GM12878 (cell line): Measurements from ENCODE around the gene IQGAP2. TPM values are rescaled to one million over a fixed set of nuclear protein-coding genes. Genes with fewer than 3 reads are reported as not detected.

Experiments
- ATAC-seq: fragments of 200-7000 bp; cut with Tn5 transposase; 3 replicates; pipeline ENCODE4 v1.9.1; 2020; ENCODE audit warnings: mild to moderate bottlenecking, moderate library complexity
- BruUV-seq: library from RNA; stranded (reverse); fragments of 400-500 nt; replicated peaks from 2 replicates; lab custom pipeline; 2021; lab: Mats Ljungman, UMichigan
- CTCF ChIA-PET: fragments of 300-600 bp; sonication (Branson Sonifier 250); formaldehyde crosslinking; extraction: SDS; loops from one replicate; lab custom pipeline; 2021; ENCODE audit warnings: inconsistent platforms; lab: Yijun Ruan, JAX
- POLR2A ChIA-PET: fragments of 350-600 bp; formaldehyde crosslinking; extraction: SDS; loops from one replicate; lab custom pipeline; 2021; ENCODE audit warnings: inconsistent platforms; lab: Charles Lee
- RAD21 ChIA-PET: fragments of 300-600 bp; sonication (Branson Sonifier 250); formaldehyde crosslinking; loops from one replicate; lab custom pipeline; 2023; ENCODE audit warnings: antibody characterized with exemption; ENCODE audit not compliant: unreplicated experiment; lab: Charles Lee
- SMC1A ChIA-PET: fragments of 300-600 bp; sonication (Branson Sonifier 250); formaldehyde crosslinking; loops from one replicate; lab custom pipeline; 2023; ENCODE audit not compliant: unreplicated experiment, uncharacterized antibody; lab: Charles Lee
- DNase-seq: peaks from one replicate; pipeline ENCODE4 v3.0.0-alpha.2; 2011; ENCODE audit warnings: low read depth, low spot score
- FAIRE-seq: peaks from 3 replicates; lab custom pipeline; 2011; peaks lifted over from hg19 to GRCh38; lab: Jason Lieb, UNC
- H2AFZ ChIP-seq: 2 replicates; pipeline ENCODE4 v1.6.0; 2011; ENCODE audit warnings: low read depth, low read length, control low read depth; ENCODE audit not compliant: control insufficient read depth
- H3K27ac ChIP-seq: 2 replicates; pipeline ENCODE4 v1.5.1; 2011; ENCODE audit warnings: control low read depth; ENCODE audit not compliant: control insufficient read depth, insufficient read depth
- H3K27me3 ChIP-seq, 2 experiments: replicated peaks in 1 of 2; 2 replicates each; pipeline versions ENCODE4 v1.6.0 to v1.6.1; 2011; ENCODE audit warnings: low read length in 1 of 2; ENCODE audit not compliant: control insufficient read depth in 2 of 2, insufficient read depth in 2 of 2
- H3K36me3 ChIP-seq, 2 experiments: 2 replicates each; pipeline ENCODE4 v1.5.1; 2011; ENCODE audit warnings: low read length in 1 of 2; ENCODE audit not compliant: control insufficient read depth in 2 of 2, insufficient read depth in 2 of 2
- H3K4me1 ChIP-seq: 2 replicates; pipeline ENCODE4 v1.6.1; 2011; ENCODE audit warnings: mild to moderate bottlenecking, low read length, moderate library complexity, mixed read lengths; ENCODE audit not compliant: control insufficient read depth, insufficient read depth
- H3K4me2 ChIP-seq: 2 replicates; pipeline ENCODE4 v1.6.0; 2011; ENCODE audit warnings: control low read depth; ENCODE audit not compliant: control insufficient read depth, insufficient read depth
- H3K4me3 ChIP-seq: fragments of 200-600 bp; sonication (generic); 2 replicates; pipeline ENCODE4 v1.5.1; 2016
- H3K79me2 ChIP-seq: 2 replicates; pipeline ENCODE4 v1.6.0; 2011; ENCODE audit warnings: low read length; ENCODE audit not compliant: control insufficient read depth, insufficient read depth
- H3K9ac ChIP-seq: 2 replicates; pipeline ENCODE4 v1.8.0; 2011; ENCODE audit warnings: low read length, control low read depth, mixed read lengths; ENCODE audit not compliant: control insufficient read depth, insufficient read depth
- H3K9me3 ChIP-seq: replicated peaks from 3 replicates; pipeline ENCODE4 v1.5.1; 2011; ENCODE audit warnings: mild to moderate bottlenecking, low read length; ENCODE audit not compliant: control insufficient read depth, insufficient read depth
- H4K20me1 ChIP-seq: 2 replicates; pipeline ENCODE4 v1.6.0; 2011; ENCODE audit not compliant: control insufficient read depth, insufficient read depth
- BACH1 ChIP-seq: fragments of 450-650 bp; IDR thresholded peaks from 2 replicates; pipeline ENCODE4 v1.6.1; 2017; ENCODE audit warnings: mild to moderate bottlenecking, borderline replicate concordance
- CHD1 ChIP-seq: IDR thresholded peaks from 2 replicates; pipeline ENCODE4 v1.6.1; 2012; ENCODE audit warnings: low read depth, low read length, improper control_type of control experiment
- DPF2 ChIP-seq: fragments of 450-650 bp; IDR thresholded peaks from 2 replicates; pipeline ENCODE4 v1.6.1; 2017; ENCODE audit warnings: mild to moderate bottlenecking
- EGR1 ChIP-seq, 2 experiments: IDR thresholded peaks; 1 replicate in 1 of 2; 2 replicates in 1 of 2; pipeline ENCODE4 v1.6.1; 2011 to 2012; ENCODE audit warnings: low read depth in 2 of 2, low read length in 2 of 2, borderline replicate concordance in 1 of 2, mild to moderate bottlenecking in 1 of 2, moderate library complexity in 1 of 2
- HCFC1 ChIP-seq: fragments of 150-350 bp; IDR thresholded peaks from 2 replicates; pipeline ENCODE4 v1.6.1; 2014; ENCODE audit warnings: low read length
- IKZF1 ChIP-seq: fragments of 450-650 bp; conservative IDR thresholded peaks from 2 replicates; pipeline ENCODE4 v1.6.1; 2017; ENCODE audit warnings: antibody characterized with exemption, mild to moderate bottlenecking
- KAT2A ChIP-seq: conservative IDR thresholded peaks from 2 replicates; pipeline ENCODE4 v1.6.1; 2011; ENCODE audit warnings: low read depth, low read length; ENCODE audit not compliant: control insufficient read depth
- NFYA ChIP-seq: IDR thresholded peaks from 2 replicates; pipeline ENCODE4 v1.6.1; 2011; ENCODE audit warnings: low read depth, mild to moderate bottlenecking, low read length, improper control_type of control experiment, borderline replicate concordance
- NRF1 ChIP-seq: conservative IDR thresholded peaks from 2 replicates; pipeline ENCODE4 v1.6.1; 2011; ENCODE audit warnings: mild to moderate bottlenecking, low read depth, low read length, improper control_type of control experiment
- POLR2A ChIP-seq: IDR thresholded peaks from 2 replicates; pipeline ENCODE4 v1.6.1; 2011; ENCODE audit warnings: low read depth, mild to moderate bottlenecking, low read length
- RBBP5 ChIP-seq: fragments of 200-600 bp; sonication (generic); conservative IDR thresholded peaks from 2 replicates; pipeline ENCODE4 v1.6.1; 2016
- RUNX3 ChIP-seq: IDR thresholded peaks from 2 replicates; pipeline ENCODE4 v1.6.1; 2012; ENCODE audit warnings: low read length, inconsistent platforms
- SMAD1 ChIP-seq: fragments of 450-650 bp; IDR thresholded peaks from 2 replicates; pipeline ENCODE4 v1.6.1; 2018; ENCODE audit warnings: mild to moderate bottlenecking, low read depth; ENCODE audit not compliant: partially characterized antibody
- ZNF207 ChIP-seq: fragments of 450-650 bp; IDR thresholded peaks from 2 replicates; pipeline ENCODE4 v1.6.1; 2014; ENCODE audit warnings: antibody characterized with exemption, mild to moderate bottlenecking, borderline replicate concordance
- ZZZ3 ChIP-seq: IDR thresholded peaks from 2 replicates; pipeline ENCODE4 v1.6.1; 2011; ENCODE audit warnings: low read depth; ENCODE audit not compliant: control insufficient read depth, insufficient read length
- in situ Hi-C: fragments of 300-500 bp; cut with MboI; formaldehyde crosslinking; loops from 9 replicates; pipeline ENCODE4 v1.14.3; 2018; ENCODE audit warnings: mixed read lengths
- intact Hi-C: fragments of 100-400 bp; cut with micrococcal nuclease; formaldehyde crosslinking; loops from one replicate; pipeline ENCODE4 v1.14.2; 2022; ENCODE audit not compliant: unreplicated experiment
- polyA plus RNA-seq, 11 experiments: library from polyadenylated mRNA; depleted of rRNA in 4 of 11; unstranded in 6 of 11; stranded (reverse) in 5 of 11; fragments of >200 nt; fragmentation: Nextera tagmentation in 4 of 11; fragmentation: Illumina TruSeq in 1 of 11; extraction: Ambion mirVana in 4 of 11; extraction: Trizol in 1 of 11; gene quantifications; 1 replicate in 1 of 11; 2 replicates in 10 of 11; pipeline versions ENCODE4 v1.2.1 to v1.2.3, GENCODE V29; 2011 to 2016; ENCODE audit warnings: inconsistent platforms in 2 of 11, missing spikeins in 2 of 11, low read depth in 1 of 11
- total RNA-seq, 4 experiments: library from RNA; depleted of rRNA in 3 of 4; stranded (reverse); fragments of >200 nt in 3 of 4; fragmentation: Illumina TruSeq in 1 of 4; extraction: Trizol in 1 of 4; gene quantifications; 2 replicates each; pipeline versions ENCODE4 v1.2.1 to v1.2.3, GENCODE V29; 2013 to 2021
- TF ChIP-seq, protein P1 (sequence below): IDR thresholded peaks from 2 replicates; pipeline ENCODE4 v1.6.1; 2012; ENCODE audit warnings: low read length, inconsistent platforms

Gene IQGAP2
- total and polyA plus RNA-seq, 10 of the 15 experiments (the other 5 are each of a cell fraction or from before 2014, with no cell fraction given): 14.5 to 41.4 (median 21.8) TPM

DNA sequence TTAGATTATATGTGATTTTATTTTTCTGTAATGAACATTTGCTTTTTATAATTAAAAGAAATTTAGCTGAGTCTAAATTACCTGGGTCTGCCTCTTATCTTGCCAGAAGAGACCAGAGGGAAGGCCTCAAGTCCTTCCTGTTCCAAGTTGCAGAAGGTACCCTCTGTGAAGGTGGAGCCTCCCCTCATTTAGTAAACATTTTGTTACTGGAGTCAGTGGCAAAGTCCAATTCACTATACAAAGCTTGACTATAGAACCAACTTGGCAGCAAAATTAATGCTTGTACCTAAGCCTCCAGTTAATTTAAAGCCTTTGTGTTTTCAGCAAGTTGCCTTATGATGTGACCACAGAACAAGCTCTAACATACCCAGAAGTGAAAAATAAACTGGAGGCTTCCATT lies 270.0 kb downstream of the IQGAP2 start:
- no peak for DNase-seq
- ChIA-PET CTCF (interaction anchor here (0.6 to 2.4 kb wide), 7 partner anchors 9 to 926 kb away, joined by 3 to 9 read pairs (median 3); no protein-coding TSS in a partner anchor), RAD21 (no interaction called here), SMC1A (interaction anchor here (0.7 to 1.8 kb wide), 4 partner anchors 11 to 36 kb away, joined by 3 to 7 read pairs (median 4); no protein-coding TSS in a partner anchor), POLR2A (no interaction called here)
- Histone ChIP-seq H3K4me1 (no peaks in the 10 kb centered on the region), H3K4me3 (no peak overlapping the region), H3K36me3 (peaks cover 0 to 7% of the 10 kb centered on the region in 2 experiments; a peak in 1 of 4 replicates), H3K79me2 (no peaks in the 10 kb centered on the region), H3K27ac (no peak overlapping the region), H2AFZ (no peak overlapping the region), H4K20me1 (no peaks in the 10 kb centered on the region), H3K27me3 (no peaks in the 10 kb centered on the region), H3K9me3 (no peaks in the 10 kb centered on the region), H3K4me2 (no peak overlapping the region), H3K9ac (no peak overlapping the region)
- intact Hi-C loops: no loop called here
- in situ Hi-C loops: no loop called here
- BruUV-seq: no TSS peak
- TF ChIP-seq ZZZ3 (no peak), NRF1 (no peak), BACH1 (no peak), IKZF1 (no peak), ZNF207 (no peak), KAT2A (no peak), SMAD1 (no peak), RUNX3 (no peak), EGR1 (IDR thresholded peaks at IDR 0.05; ENCODE audit: borderline replicate concordance in 1 of 2, low read depth in 2 of 2, low read length in 2 of 2) (no peak), NFYA (no peak), CHD1 (no peak), POLR2A (no peak), HCFC1 (no peak), DPF2 (no peak), RBBP5 (no peak)
- TF ChIP-seq, protein P1, sequence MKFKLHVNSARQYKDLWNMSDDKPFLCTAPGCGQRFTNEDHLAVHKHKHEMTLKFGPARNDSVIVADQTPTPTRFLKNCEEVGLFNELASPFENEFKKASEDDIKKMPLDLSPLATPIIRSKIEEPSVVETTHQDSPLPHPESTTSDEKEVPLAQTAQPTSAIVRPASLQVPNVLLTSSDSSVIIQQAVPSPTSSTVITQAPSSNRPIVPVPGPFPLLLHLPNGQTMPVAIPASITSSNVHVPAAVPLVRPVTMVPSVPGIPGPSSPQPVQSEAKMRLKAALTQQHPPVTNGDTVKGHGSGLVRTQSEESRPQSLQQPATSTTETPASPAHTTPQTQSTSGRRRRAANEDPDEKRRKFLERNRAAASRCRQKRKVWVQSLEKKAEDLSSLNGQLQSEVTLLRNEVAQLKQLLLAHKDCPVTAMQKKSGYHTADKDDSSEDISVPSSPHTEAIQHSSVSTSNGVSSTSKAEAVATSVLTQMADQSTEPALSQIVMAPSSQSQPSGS: no peak
- no peak for FAIRE-seq
- no peak for ATAC-seq
